ENCODE data around the gene C3AR1.
"Not testable (repeated sequence)": the region's sequence is repeated elsewhere in the genome, so short reads cannot be mapped to it uniquely, and the experiment has no call there.

Gene C3AR1

GRCh38 chr12:8057839-8058238 is 8.3 kb downstream of the C3AR1 start:
- no peak for DNase-seq (ENCODE audit: low read depth in 2 of 2)

GRCh38 chr12:8057306-8057705 is 8.9 kb downstream of the C3AR1 start:
- DNase-seq (ENCODE audit: low read depth in 2 of 2) = no peak

GRCh38 chr12:8054816-8055215 is 11.3 kb downstream of the C3AR1 start:
- no peak for DNase-seq (ENCODE audit: low read depth in 2 of 2)

GRCh38 chr12:8052679-8053078 is 13.5 kb downstream of the C3AR1 start:
- no peak for DNase-seq (ENCODE audit: low read depth in 2 of 2)

GRCh38 chr12:8050600-8051250 is 15.4 kb downstream of the C3AR1 start:
- DNase-seq (ENCODE audit: low read depth in 2 of 2) = no peak

- DNase-seq (ENCODE audit: low read depth in 2 of 2) = no peak
Observed at GRCh38 chr12:8048906-8049305, 17.3 kb downstream of the C3AR1 start.

- no peak for DNase-seq (ENCODE audit: low read depth in 2 of 2)
Observed at GRCh38 chr12:8047842-8048241, 18.3 kb downstream of the C3AR1 start.

GRCh38 chr12:8045952-8046944 is 19.9 kb downstream of the C3AR1 start:
- peak in 1 of 2 experiments; percentile 45 for DNase-seq (ENCODE audit: low read depth in 2 of 2)

- DNase-seq (ENCODE audit: low read depth in 2 of 2) = no peak
Observed at GRCh38 chr12:8040791-8041190, 25.4 kb downstream of the C3AR1 start.

GRCh38 chr12:8038659-8039114 is 27.5 kb downstream of the C3AR1 start:
- no peak for DNase-seq (ENCODE audit: low read depth in 2 of 2)

- DNase-seq (ENCODE audit: low read depth in 2 of 2) = no peak
Observed at GRCh38 chr12:8037947-8038346, 28.2 kb downstream of the C3AR1 start.

GRCh38 chr12:8037046-8037663 is 29.0 kb downstream of the C3AR1 start:
- DNase-seq (ENCODE audit: low read depth in 2 of 2) = no peak

- DNase-seq (ENCODE audit: low read depth in 2 of 2) = no peak
Observed at GRCh38 chr12:8036346-8036745, 29.8 kb downstream of the C3AR1 start.

GRCh38 chr12:8035440-8036010 is 30.6 kb downstream of the C3AR1 start:
- no peak for DNase-seq (ENCODE audit: low read depth in 2 of 2)

GRCh38 chr12:8034802-8035201 is 31.4 kb downstream of the C3AR1 start:
- no peak for DNase-seq (ENCODE audit: low read depth in 2 of 2)

- no peak for DNase-seq (ENCODE audit: low read depth in 2 of 2)
Observed at GRCh38 chr12:8033153-8034044, 32.8 kb downstream of the C3AR1 start.

GRCh38 chr12:8032242-8033152 is 33.7 kb downstream of the C3AR1 start, which contains the start of gene FOXJ2:
TSS of gene FOXJ2 (plus strand) at chr12:8032716. CDS start at chr12:8039833, 7,117 bp downstream.
- DNase-seq (ENCODE audit: low read depth in 2 of 2) = peak in 1 of 2 experiments; percentile 48

- DNase-seq (ENCODE audit: low read depth in 2 of 2) = no peak
Observed at GRCh38 chr12:8031872-8032241, 34.3 kb downstream of the C3AR1 start.

GRCh38 chr12:8031017-8031416 is 35.1 kb downstream of the C3AR1 start:
- DNase-seq (ENCODE audit: low read depth in 2 of 2) = not testable (repeated sequence)

GRCh38 chr12:8030189-8030588 is 36.0 kb downstream of the C3AR1 start:
- DNase-seq (ENCODE audit: low read depth in 2 of 2) = no peak
